K562 (cell line): ENCODE results near the gene HLA-E. TPM values are rescaled to one million over a fixed set of nuclear protein-coding genes. Genes with fewer than 3 reads are reported as not detected.

Experiments
- ARID1B ChIP-seq: fragments of 450-650 bp; IDR thresholded peaks from 2 replicates; pipeline ENCODE4 v1.6.1; 2016; ENCODE audit warnings: antibody characterized with exemption, mild to moderate bottlenecking, inconsistent platforms
- ATF1 ChIP-seq, 2 experiments: fragments of 450-650 bp in 1 of 2; IDR thresholded peaks; 2 replicates each; pipeline ENCODE4 v1.6.1; 2016; ENCODE audit warnings: missing compliant biosample characterization in 1 of 2, missing genetic modification characterization in 1 of 2
- BMI1 ChIP-seq: fragments of 150-350 bp; IDR thresholded peaks from 2 replicates; pipeline ENCODE4 v1.6.1; 2014; ENCODE audit warnings: low read length
- CLOCK ChIP-seq: fragments of 250-450 bp; sonication (Bioruptor Pico); IDR thresholded peaks from 2 replicates; pipeline ENCODE4 v1.4.0; 2020; ENCODE audit warnings: mild to moderate bottlenecking, moderate library complexity, borderline replicate concordance
- E2F1 ChIP-seq: sonication (generic); formaldehyde crosslinking; IDR thresholded peaks from 2 replicates; pipeline ENCODE4 v1.8.1; 2023; ENCODE audit warnings: mild to moderate bottlenecking, missing genetic modification reagents, moderate library complexity
- FOS ChIP-seq: IDR thresholded peaks from 3 replicates; pipeline ENCODE4 v1.6.1; 2011; ENCODE audit not compliant: insufficient read length; ENCODE audit errors: extremely low read depth
- HMG20A ChIP-seq: fragments of 450-650 bp; formaldehyde crosslinking; conservative IDR thresholded peaks from 2 replicates; pipeline ENCODE4 v1.4.0; 2020; ENCODE audit warnings: mild to moderate bottlenecking, mixed read lengths
- MAX ChIP-seq: sonication (generic); formaldehyde crosslinking; IDR thresholded peaks from 2 replicates; pipeline ENCODE4 v1.9.0; 2022; ENCODE audit warnings: mild to moderate bottlenecking, missing genetic modification reagents
- MTA3 ChIP-seq: fragments of 450-650 bp; formaldehyde crosslinking; IDR thresholded peaks from 2 replicates; pipeline ENCODE4 v1.6.1; 2017; ENCODE audit warnings: mild to moderate bottlenecking, borderline replicate concordance
- NFIC ChIP-seq: fragments of 450-650 bp; IDR thresholded peaks from 2 replicates; pipeline ENCODE4 v1.6.1; 2017; ENCODE audit warnings: mild to moderate bottlenecking, inconsistent platforms
- NUFIP1 ChIP-seq: fragments of 450-650 bp; IDR thresholded peaks from 2 replicates; pipeline ENCODE4 v1.6.1; 2018; ENCODE audit not compliant: partially characterized antibody
- POLR2AphosphoS2 ChIP-seq: IDR thresholded peaks from 2 replicates; pipeline ENCODE4 v1.6.1; 2012; ENCODE audit warnings: low read length, improper control_type of control experiment
- SMARCE1 ChIP-seq: fragments of 450-650 bp; IDR thresholded peaks from 2 replicates; pipeline ENCODE4 v1.7.1; 2016; ENCODE audit warnings: mild to moderate bottlenecking
- STAG1 ChIP-seq: sonication (generic); formaldehyde crosslinking; IDR thresholded peaks from 2 replicates; pipeline ENCODE4 v1.5.0; 2020; ENCODE audit warnings: missing genetic modification reagents, borderline replicate concordance
- STAT5A ChIP-seq: IDR thresholded peaks from 2 replicates; pipeline ENCODE4 v1.6.1; 2012; ENCODE audit warnings: low read length, inconsistent platforms, borderline replicate concordance
- ZBTB1 ChIP-seq: sonication (generic); formaldehyde crosslinking; IDR thresholded peaks from 2 replicates; pipeline ENCODE4 v1.8.1; 2023; ENCODE audit warnings: missing genetic modification reagents, low read depth, mild to moderate bottlenecking, borderline replicate concordance
- ZNF212 ChIP-seq: fragments of 450-650 bp; formaldehyde crosslinking; IDR thresholded peaks from 2 replicates; pipeline ENCODE4 v1.4.0; 2020; ENCODE audit warnings: mild to moderate bottlenecking
- ZNF347 ChIP-seq: fragments of 450-650 bp; formaldehyde crosslinking; IDR thresholded peaks from 2 replicates; pipeline ENCODE4 v1.4.0; 2020; ENCODE audit warnings: low read depth, mild to moderate bottlenecking, moderate library complexity
- ZNF408 ChIP-seq: fragments of 250-450 bp; sonication (Bioruptor Pico); IDR thresholded peaks from 2 replicates; pipeline ENCODE4 v1.4.0; 2020; ENCODE audit warnings: low read depth, mild to moderate bottlenecking, moderate library complexity
- ZNF431 ChIP-seq: sonication (generic); formaldehyde crosslinking; IDR thresholded peaks from 2 replicates; pipeline ENCODE4 v1.8.0; 2022; ENCODE audit warnings: mild to moderate bottlenecking, missing genetic modification reagents
- ZNF445 ChIP-seq: fragments of 250-450 bp; sonication (Bioruptor Pico); IDR thresholded peaks from 2 replicates; pipeline ENCODE4 v1.4.0; 2020; ENCODE audit warnings: low read depth, mild to moderate bottlenecking, moderate library complexity
- ZNF778 ChIP-seq: fragments of 450-650 bp; formaldehyde crosslinking; IDR thresholded peaks from 2 replicates; pipeline ENCODE4 v1.4.0; 2020; ENCODE audit warnings: mild to moderate bottlenecking, moderate library complexity
- polyA plus RNA-seq, 8 experiments: library from polyadenylated mRNA; depleted of rRNA in 4 of 8; stranded (reverse) in 5 of 8; unstranded in 3 of 8; fragments of >200 nt; fragmentation: Nextera tagmentation in 2 of 8; fragmentation: Illumina TruSeq in 1 of 8; extraction: Ambion mirVana in 2 of 8; extraction: Trizol in 1 of 8; gene quantifications; 2 replicates each; pipeline versions ENCODE4 v1.2.1 to v1.2.3, GENCODE V29; 2011 to 2014; ENCODE audit warnings: inconsistent platforms in 1 of 8, missing spikeins in 1 of 8
- total RNA-seq, 7 experiments: library from RNA; depleted of rRNA in 6 of 7; stranded (reverse); fragments of >200 nt in 6 of 7; fragmentation: Illumina TruSeq in 2 of 7; extraction: Trizol in 2 of 7; gene quantifications; 2 replicates each; pipeline versions ENCODE4 v1.2.1 to v1.2.3, GENCODE V29; 2011 to 2021; ENCODE audit warnings: low replicate concordance in 1 of 7
- TF ChIP-seq, protein P1 (sequence below): fragments of 250-450 bp; sonication (Bioruptor Pico); IDR thresholded peaks from 2 replicates; pipeline ENCODE4 v1.6.1; 2021; ENCODE audit warnings: mild to moderate bottlenecking

Gene HLA-E
- total and polyA plus RNA-seq, 9 of the 15 experiments (the other 6 are each of a cell fraction or from before 2014, with no cell fraction given), result 3.2 to 39.9 (median 26.8) TPM

GRCh38 chr6:30515944-30516753 lies 26.8 kb downstream of the HLA-E start (continued):
- no peak for TF ChIP-seq ZNF212 (CRISPR knock-in tag)
- peak; percentile 83 for TF ChIP-seq ARID1B
- TF ChIP-seq ZNF408 (CRISPR knock-in tag), result no peak
- TF ChIP-seq ZNF445, result no peak
- TF ChIP-seq E2F1, result peak; percentile 73
- TF ChIP-seq FOS, result peak; percentile 25
- no peak; the same call in 1 of the 2 replicates for TF ChIP-seq NFIC
- no peak for TF ChIP-seq CLOCK (CRISPR knock-in tag)
- TF ChIP-seq NUFIP1, result no peak
- TF ChIP-seq BMI1, result no peak
- TF ChIP-seq ZBTB1, result no peak
- TF ChIP-seq ZNF347 (CRISPR knock-in tag), result no peak
- TF ChIP-seq SMARCE1, result peak; percentile 70
- TF ChIP-seq STAT5A, result 0 out of 2 replicates have a peak, but pooled peaks have one; percentile 32
- no peak for TF ChIP-seq STAG1 (CRISPR knock-in tag)
- TF ChIP-seq MTA3, result peak; percentile 85; the same call in 1 of the 2 replicates
- TF ChIP-seq, protein P1, sequence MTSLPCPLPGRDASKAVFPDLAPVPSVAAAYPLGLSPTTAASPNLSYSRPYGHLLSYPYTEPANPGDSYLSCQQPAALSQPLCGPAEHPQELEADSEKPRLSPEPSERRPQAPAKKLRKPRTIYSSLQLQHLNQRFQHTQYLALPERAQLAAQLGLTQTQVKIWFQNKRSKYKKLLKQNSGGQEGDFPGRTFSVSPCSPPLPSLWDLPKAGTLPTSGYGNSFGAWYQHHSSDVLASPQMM (CRISPR knock-in tag), result no peak
- no peak for TF ChIP-seq ATF1 (CRISPR knock-in tag; IDR thresholded peaks at IDR 0.05)
- TF ChIP-seq ATF1 (tag; IDR thresholded peaks at IDR 0.05), result peak; percentile 81
- no peak for TF ChIP-seq HMG20A (CRISPR knock-in tag)
- TF ChIP-seq ZNF431 (CRISPR knock-in tag), result peak; percentile 59
- TF ChIP-seq MAX (CRISPR knock-in tag), result 0 out of 2 replicates have a peak, but pooled peaks have one; percentile 10
- peak; percentile 72; the same call in 1 of the 2 replicates for TF ChIP-seq POLR2AphosphoS2
- TF ChIP-seq ZNF778 (CRISPR knock-in tag), result no peak
